GM12874 (cell line): ENCODE measurements around the gene PLPP1.

Experiments used
- CTCF ChIP-seq: IDR thresholded peaks from 2 replicates; pipeline ENCODE4 v1.5.1; 2011; ENCODE audit warnings: low read depth, mild to moderate bottlenecking, control low read depth, low read length, moderate library complexity; ENCODE audit not compliant: insufficient read depth

PLPP1 gene

GRCh38 chr5:55575815-55576583, 41.2 kb upstream of the PLPP1 start:
- no peak for TF ChIP-seq CTCF

GRCh38 chr5:55572600-55572999, 37.8 kb upstream of the PLPP1 start:
- TF ChIP-seq CTCF: no peak

- TF ChIP-seq CTCF: no peak
Observed at GRCh38 chr5:55572020-55572419, 37.3 kb upstream of the PLPP1 start.

- no peak for TF ChIP-seq CTCF
Observed at GRCh38 chr5:55570570-55570969, 35.8 kb upstream of the PLPP1 start.

- TF ChIP-seq CTCF: no peak
Observed at GRCh38 chr5:55570026-55570425, 35.3 kb upstream of the PLPP1 start.

- no peak for TF ChIP-seq CTCF
Observed at GRCh38 chr5:55569513-55569865, 34.7 kb upstream of the PLPP1 start.

GRCh38 chr5:55568654-55569512, 34.1 kb upstream of the PLPP1 start:
- TF ChIP-seq CTCF: no peak
